Measurements from ENCODE around the gene TAF6.

- TF ChIP-seq CTCF (IDR thresholded peaks at IDR 0.05) (no peak), POLR2A (IDR thresholded peaks at IDR 0.05) (no peak), POLR2AphosphoS5 (IDR thresholded peaks at IDR 0.05) (no peak), EP300 (IDR thresholded peaks at IDR 0.05) (no peak)
Observed at GRCh38 chr7:100157069-100157333, 37.8 kb upstream of the TAF6 start.
